ENCODE measurements around the gene AZGP1. TPM values are rescaled to one million over a fixed set of nuclear protein-coding genes. Genes with fewer than 3 reads are reported as not detected.
A peak's percentile ranks its signal among the peaks of the same experiment; 100 is the strongest.

AZGP1 gene
- total RNA-seq, 2 donors from 2014 or later = 1,167 to 4,716 TPM

- H3K4me1 ChIP-seq (replicated peaks) = peaks cover 12% of the 10 kb centered on the region
- WGBS = 27% methylated on average over 10 of the region's 10 CpGs
- H3K4me3 ChIP-seq = no peak overlapping the region
- DNase-seq (ENCODE audit: low spot score) = peak; percentile 95
- peak; percentile 94 for TF ChIP-seq POLR2AphosphoS5 (IDR thresholded peaks at IDR 0.05)
- no peak for TF ChIP-seq CTCF (IDR thresholded peaks at IDR 0.05)
- intact Hi-C loops (cut with DNase I) = no loop called here
- H3K27ac ChIP-seq = peak overlapping the region; percentile 95 to 96
- H3K9me3 ChIP-seq = no peaks in the 10 kb centered on the region
- no peaks in the 10 kb centered on the region for H3K36me3 ChIP-seq
- H3K27me3 ChIP-seq (replicated peaks; ENCODE audit: insufficient read depth) = no peaks in the 10 kb centered on the region
Measured at GRCh38 chr7:100008525-100008924, 32.7 kb upstream of the AZGP1 start.

- H3K36me3 ChIP-seq = no peaks in the 10 kb centered on the region
- DNase-seq (ENCODE audit: low spot score) = no peak
- no peaks in the 10 kb centered on the region for H3K9me3 ChIP-seq
- WGBS = 62% methylated on average over 3 of the region's 3 CpGs
- no peaks in the 10 kb centered on the region for H3K27me3 ChIP-seq (replicated peaks; ENCODE audit: insufficient read depth)
- peak overlapping the region; percentile 95 to 96 for H3K27ac ChIP-seq
- H3K4me1 ChIP-seq (replicated peaks) = peaks cover 16% of the 10 kb centered on the region
- TF ChIP-seq CTCF (IDR thresholded peaks at IDR 0.05) = no peak
- no peak for TF ChIP-seq POLR2AphosphoS5 (IDR thresholded peaks at IDR 0.05)
- no peak for TF ChIP-seq POLR2A (IDR thresholded peaks at IDR 0.05)
- intact Hi-C loops (cut with DNase I) = no loop called here
- H3K4me3 ChIP-seq = no peak overlapping the region
Measured at GRCh38 chr7:100007887-100008286, 32.1 kb upstream of the AZGP1 start.

GRCh38 chr7:100003711-100004661 lies 28.2 kb upstream of the AZGP1 start:
- TF ChIP-seq POLR2A (IDR thresholded peaks at IDR 0.05) (no peak), POLR2AphosphoS5 (IDR thresholded peaks at IDR 0.05) (peak; percentile 44)
- intact Hi-C loops (cut with DNase I) = no loop called here
- Histone ChIP-seq H3K27me3 (replicated peaks; ENCODE audit: insufficient read depth) (no peaks in the 10 kb centered on the region), H3K9me3 (no peaks in the 10 kb centered on the region), H3K27ac (peak overlapping the region; percentile 90 to 93), H3K36me3 (no peaks in the 10 kb centered on the region), H3K4me1 (replicated peaks) (peaks cover 22% of the 10 kb centered on the region), H3K4me3 (no peak overlapping the region)
- peak; percentile 71 for DNase-seq (ENCODE audit: low spot score)
- 39% methylated on average over 14 of the region's 14 CpGs for WGBS

GRCh38 chr7:100000239-100000638 lies 24.4 kb upstream of the AZGP1 start:
- Histone ChIP-seq H3K9me3 (no peaks in the 10 kb centered on the region), H3K36me3 (no peaks in the 10 kb centered on the region), H3K27me3 (replicated peaks; ENCODE audit: insufficient read depth) (no peaks in the 10 kb centered on the region), H3K27ac (peak overlapping the region; percentile 90 to 93), H3K4me3 (no peak overlapping the region), H3K4me1 (replicated peaks) (peaks cover 18% of the 10 kb centered on the region)
- no peak for DNase-seq (ENCODE audit: low spot score)
- TF ChIP-seq CTCF (IDR thresholded peaks at IDR 0.05) = no peak
- TF ChIP-seq POLR2AphosphoS5 (IDR thresholded peaks at IDR 0.05) = no peak
- no peak for TF ChIP-seq POLR2A (IDR thresholded peaks at IDR 0.05)
- intact Hi-C loops (cut with DNase I) = no loop called here
- 86% methylated on average over 13 of the region's 13 CpGs for WGBS

GRCh38 chr7:99997545-99998137 lies 21.8 kb upstream of the AZGP1 start:
- H3K36me3 ChIP-seq = no peaks in the 10 kb centered on the region
- TF ChIP-seq CTCF (IDR thresholded peaks at IDR 0.05) (peak in 2 of 4 experiments; percentile 44 to 58), POLR2AphosphoS5 (IDR thresholded peaks at IDR 0.05) (peak; percentile 34), POLR2A (IDR thresholded peaks at IDR 0.05) (no peak)
- peak overlapping the region; percentile 90 to 93 for H3K27ac ChIP-seq
- H3K4me3 ChIP-seq = peak overlapping the region; percentile 21 to 31
- DNase-seq (ENCODE audit: low spot score) = peak; percentile 35
- peaks cover 6% of the 10 kb centered on the region for H3K4me1 ChIP-seq (replicated peaks)
- intact Hi-C loops (cut with DNase I) = loop anchor here (10.0 kb wide), 1 partner anchor 127 kb away; the partner anchor contains the start of gene MBLAC1
- no peaks in the 10 kb centered on the region for H3K27me3 ChIP-seq (replicated peaks; ENCODE audit: insufficient read depth)
- 6% methylated on average over 35 of the region's 35 CpGs for WGBS
- no peaks in the 10 kb centered on the region for H3K9me3 ChIP-seq
